Measurements from ENCODE around the gene RNU7-1. TPM values are rescaled to one million over a fixed set of nuclear protein-coding genes. Genes with fewer than 3 reads are reported as not detected.

The RNU7-1 gene
- total RNA-seq, 1 donor from 2014 or later: not detected

GRCh38 chr12:6921996-6922946, 21.3 kb upstream of the RNU7-1 start:
- TF ChIP-seq, protein P1, sequence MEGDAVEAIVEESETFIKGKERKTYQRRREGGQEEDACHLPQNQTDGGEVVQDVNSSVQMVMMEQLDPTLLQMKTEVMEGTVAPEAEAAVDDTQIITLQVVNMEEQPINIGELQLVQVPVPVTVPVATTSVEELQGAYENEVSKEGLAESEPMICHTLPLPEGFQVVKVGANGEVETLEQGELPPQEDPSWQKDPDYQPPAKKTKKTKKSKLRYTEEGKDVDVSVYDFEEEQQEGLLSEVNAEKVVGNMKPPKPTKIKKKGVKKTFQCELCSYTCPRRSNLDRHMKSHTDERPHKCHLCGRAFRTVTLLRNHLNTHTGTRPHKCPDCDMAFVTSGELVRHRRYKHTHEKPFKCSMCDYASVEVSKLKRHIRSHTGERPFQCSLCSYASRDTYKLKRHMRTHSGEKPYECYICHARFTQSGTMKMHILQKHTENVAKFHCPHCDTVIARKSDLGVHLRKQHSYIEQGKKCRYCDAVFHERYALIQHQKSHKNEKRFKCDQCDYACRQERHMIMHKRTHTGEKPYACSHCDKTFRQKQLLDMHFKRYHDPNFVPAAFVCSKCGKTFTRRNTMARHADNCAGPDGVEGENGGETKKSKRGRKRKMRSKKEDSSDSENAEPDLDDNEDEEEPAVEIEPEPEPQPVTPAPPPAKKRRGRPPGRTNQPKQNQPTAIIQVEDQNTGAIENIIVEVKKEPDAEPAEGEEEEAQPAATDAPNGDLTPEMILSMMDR (IDR thresholded peaks at IDR 0.05; ENCODE audit: insufficient read depth, low read length, severe bottlenecking): no peak
- FAIRE-seq (no peak), DNase-seq (ENCODE audit: low read depth) (no peak)
- Histone ChIP-seq H3K4me3 (ENCODE audit: low read depth, low read length) (no peak overlapping the region), H3K27me3 (ENCODE audit: control insufficient read depth, insufficient read depth, low read length) (no peaks in the 10 kb centered on the region), H3K36me3 (ENCODE audit: control insufficient read depth, insufficient read depth, low read length) (peaks cover 2% of the 10 kb centered on the region)

DNA sequence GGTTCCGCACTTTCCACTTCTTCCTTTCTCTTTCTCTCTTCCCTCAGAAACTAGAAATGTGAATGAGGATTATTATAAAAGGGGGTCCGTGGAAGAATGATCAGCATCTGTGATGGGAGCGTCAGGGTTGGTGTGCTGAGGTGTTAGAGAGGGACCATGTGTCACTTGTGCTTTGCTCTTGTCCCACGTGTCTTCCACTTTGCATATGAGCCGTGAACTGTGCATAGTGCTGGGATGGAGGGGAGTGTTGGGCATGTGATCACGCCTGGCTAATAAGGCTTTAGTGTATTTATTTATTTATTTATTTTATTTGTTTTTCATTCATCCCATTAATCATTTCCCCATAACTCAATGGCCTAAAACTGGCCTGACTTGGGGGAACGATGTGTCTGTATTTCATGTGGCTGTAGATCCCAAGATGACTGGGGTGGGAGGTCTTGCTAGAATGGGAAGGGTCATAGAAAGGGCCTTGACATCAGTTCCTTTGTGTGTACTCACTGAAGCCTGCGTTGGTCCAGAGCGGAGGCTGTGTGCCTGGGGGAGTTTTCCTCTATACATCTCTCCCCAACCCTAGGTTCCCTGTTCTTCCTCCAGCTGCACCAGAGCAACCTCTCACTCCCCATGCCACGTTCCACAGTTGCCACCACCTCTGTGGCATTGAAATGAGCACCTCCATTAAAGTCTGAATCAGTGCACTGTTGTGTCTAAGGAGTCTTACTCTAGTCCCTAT, 20.4 kb upstream of the RNU7-1 start:
- H3K4me3 ChIP-seq (ENCODE audit: low read depth, low read length): no peak overlapping the region
- DNase-seq (ENCODE audit: low read depth) (no peak), FAIRE-seq (no peak)
- no peaks in the 10 kb centered on the region for H3K36me3 ChIP-seq (ENCODE audit: control insufficient read depth, insufficient read depth, low read length)
- H3K27me3 ChIP-seq (ENCODE audit: control insufficient read depth, insufficient read depth, low read length): no peaks in the 10 kb centered on the region
- TF ChIP-seq, protein P1 (IDR thresholded peaks at IDR 0.05; ENCODE audit: insufficient read depth, low read length, severe bottlenecking): no peak

- DNase-seq (ENCODE audit: low read depth) (no peak), FAIRE-seq (no peak)
- TF ChIP-seq, protein P1 (IDR thresholded peaks at IDR 0.05; ENCODE audit: insufficient read depth, low read length, severe bottlenecking): no peak
- H3K36me3 ChIP-seq (ENCODE audit: control insufficient read depth, insufficient read depth, low read length): no peaks in the 10 kb centered on the region
- no peak overlapping the region for H3K4me3 ChIP-seq (ENCODE audit: low read depth, low read length)
- H3K27me3 ChIP-seq (ENCODE audit: control insufficient read depth, insufficient read depth, low read length): no peaks in the 10 kb centered on the region
Observed at GRCh38 chr12:6923851-6924250, 19.8 kb upstream of the RNU7-1 start.

GRCh38 chr12:6925239-6925539, 18.4 kb upstream of the RNU7-1 start:
- no peak for DNase-seq (ENCODE audit: low read depth)

GRCh38 chr12:6925540-6926279, 17.9 kb upstream of the RNU7-1 start:
- no peaks in the 10 kb centered on the region for H3K36me3 ChIP-seq (ENCODE audit: control insufficient read depth, insufficient read depth, low read length)
- DNase-seq (ENCODE audit: low read depth) (peak; percentile 87), FAIRE-seq (peak; percentile 76)
- TF ChIP-seq, protein P1 (IDR thresholded peaks at IDR 0.05; ENCODE audit: insufficient read depth, low read length, severe bottlenecking): no peak
- peak overlapping the region; percentile 20 for H3K4me3 ChIP-seq (ENCODE audit: low read depth, low read length)
- no peaks in the 10 kb centered on the region for H3K27me3 ChIP-seq (ENCODE audit: control insufficient read depth, insufficient read depth, low read length)

More at GRCh38 chr12:6925239-6925539, 18.4 kb upstream of the RNU7-1 start:
- H3K27me3 ChIP-seq (ENCODE audit: control insufficient read depth, insufficient read depth, low read length): no peaks in the 10 kb centered on the region
- TF ChIP-seq, protein P1 (IDR thresholded peaks at IDR 0.05; ENCODE audit: insufficient read depth, low read length, severe bottlenecking): no peak
- H3K4me3 ChIP-seq (ENCODE audit: low read depth, low read length): no peak overlapping the region
- FAIRE-seq: no peak
- H3K36me3 ChIP-seq (ENCODE audit: control insufficient read depth, insufficient read depth, low read length): no peaks in the 10 kb centered on the region

Data from bronchial epithelial cell (primary cell).